Stimulated activated naive CD4-positive, alpha-beta T cell (primary cell): Measurements from ENCODE around the gene DAPK2.

Experiments
- DNase-seq, 6 experiments: peaks; one replicate each; lab custom pipeline; 2025; lab: John Stamatoyannopoulos, UW

DAPK2 gene

DNA sequence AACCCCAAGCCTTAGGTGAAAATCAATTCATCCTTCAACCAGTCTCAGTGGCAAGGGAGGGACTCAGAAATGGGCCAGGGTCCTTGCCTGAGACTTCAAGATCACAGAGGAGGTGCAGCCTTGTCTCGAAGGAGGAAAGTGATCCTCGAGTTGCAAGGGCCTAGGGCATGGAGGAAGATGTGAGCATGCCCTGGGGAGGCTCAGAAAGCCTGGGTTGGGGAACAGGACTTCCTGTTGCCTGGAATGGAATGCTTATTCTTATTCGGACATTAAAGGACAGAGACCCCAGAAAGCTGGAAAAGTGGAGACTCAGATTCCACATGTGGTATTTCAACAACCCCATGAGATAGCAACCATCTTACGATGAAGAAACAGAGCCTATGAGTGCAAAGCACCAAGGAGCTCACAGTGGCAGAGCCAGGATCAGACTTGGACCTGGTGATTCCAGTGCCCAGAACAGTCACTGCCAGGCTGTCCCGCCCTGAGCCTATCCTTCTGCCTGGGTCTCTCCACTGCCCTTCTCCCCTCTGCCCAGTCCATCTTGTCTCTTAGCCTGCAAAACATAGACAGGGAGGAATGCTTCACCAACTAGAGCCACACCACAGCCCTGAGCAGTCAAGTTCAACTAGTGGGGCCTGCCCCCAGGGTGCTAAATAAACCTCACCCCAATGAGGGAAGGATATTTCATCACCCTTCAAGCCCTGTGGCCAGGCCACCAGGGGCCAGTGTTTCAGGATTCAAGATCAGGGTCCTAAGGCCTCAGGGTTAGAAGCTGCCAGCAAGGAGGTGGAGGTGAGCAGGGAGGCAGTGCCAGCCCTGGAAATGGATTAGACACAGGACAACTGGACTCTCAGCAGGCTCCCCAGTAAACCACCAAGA lies 21.9 kb downstream of the DAPK2 start:
- no peak for DNase-seq

DNA sequence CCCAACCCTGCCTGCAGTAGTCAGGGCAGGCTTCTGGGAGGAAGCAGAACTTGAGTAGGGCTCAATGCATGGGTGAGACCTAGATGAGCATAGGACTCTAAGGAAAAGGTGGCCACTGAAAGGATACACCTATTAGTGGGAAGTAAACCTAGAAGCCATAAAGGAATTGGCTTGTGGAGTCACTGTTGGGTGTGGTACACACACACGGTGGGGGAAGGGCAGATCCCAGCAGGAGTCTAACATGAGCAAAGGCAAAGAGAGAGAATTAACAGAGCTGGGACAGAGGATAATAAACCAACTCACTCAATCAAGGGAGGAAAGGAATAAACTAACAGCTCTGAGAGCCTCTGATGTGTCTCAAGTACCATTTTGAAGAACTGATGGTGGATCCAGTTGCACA lies 23.1 kb downstream of the DAPK2 start:
- no peak for DNase-seq

DNA sequence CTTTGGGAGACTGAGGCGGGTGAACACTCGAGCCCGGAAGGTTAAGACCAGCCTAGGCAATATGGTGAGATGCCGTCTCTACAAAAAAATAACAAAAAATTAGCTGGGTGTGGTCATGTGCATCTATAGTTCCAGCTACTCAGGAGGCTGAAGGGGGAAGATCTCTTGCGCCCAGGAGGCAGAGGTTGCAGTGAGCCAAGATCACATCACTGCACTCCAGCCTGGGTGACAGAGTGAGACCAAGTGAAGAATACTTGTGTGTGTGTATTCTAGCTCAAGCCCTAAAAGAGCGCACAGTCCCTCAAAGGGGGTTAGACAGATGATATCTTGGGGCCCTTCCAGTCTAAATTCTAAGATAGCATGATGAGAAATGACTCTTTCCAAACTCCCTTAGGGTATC lies 23.7 kb downstream of the DAPK2 start:
- no peak for DNase-seq

- no peak for DNase-seq
These were observed 26.5 kb downstream of the DAPK2 start for GRCh38 chr15:64019764-64020163.

GRCh38 chr15:64017591-64018163 lies 28.6 kb downstream of the DAPK2 start:
- DNase-seq, result no peak

GRCh38 chr15:64017082-64017588 lies 29.1 kb downstream of the DAPK2 start:
- no peak for DNase-seq

GRCh38 chr15:64016257-64016656 lies 30.0 kb downstream of the DAPK2 start:
- no peak for DNase-seq

DNA sequence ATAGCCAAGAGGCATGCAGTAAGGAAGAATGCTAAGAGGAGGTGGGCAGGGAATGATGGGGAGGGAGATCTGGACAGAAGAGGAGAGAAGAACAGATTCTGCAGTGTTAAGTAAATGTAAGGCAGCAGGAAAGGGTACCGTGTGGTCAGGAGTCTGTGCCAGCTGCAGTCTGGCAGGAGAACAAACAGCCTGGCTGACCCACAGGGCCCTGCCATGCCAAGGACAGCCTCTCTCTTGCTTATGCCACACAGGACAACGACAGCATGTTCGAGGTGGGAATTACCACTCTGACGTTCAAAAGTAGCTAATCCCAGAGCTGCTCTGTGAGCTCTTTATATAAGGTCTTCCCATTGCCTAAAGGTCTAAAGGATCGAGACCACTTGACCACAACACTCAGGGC lies 31.3 kb downstream of the DAPK2 start:
- no peak for DNase-seq

DNA sequence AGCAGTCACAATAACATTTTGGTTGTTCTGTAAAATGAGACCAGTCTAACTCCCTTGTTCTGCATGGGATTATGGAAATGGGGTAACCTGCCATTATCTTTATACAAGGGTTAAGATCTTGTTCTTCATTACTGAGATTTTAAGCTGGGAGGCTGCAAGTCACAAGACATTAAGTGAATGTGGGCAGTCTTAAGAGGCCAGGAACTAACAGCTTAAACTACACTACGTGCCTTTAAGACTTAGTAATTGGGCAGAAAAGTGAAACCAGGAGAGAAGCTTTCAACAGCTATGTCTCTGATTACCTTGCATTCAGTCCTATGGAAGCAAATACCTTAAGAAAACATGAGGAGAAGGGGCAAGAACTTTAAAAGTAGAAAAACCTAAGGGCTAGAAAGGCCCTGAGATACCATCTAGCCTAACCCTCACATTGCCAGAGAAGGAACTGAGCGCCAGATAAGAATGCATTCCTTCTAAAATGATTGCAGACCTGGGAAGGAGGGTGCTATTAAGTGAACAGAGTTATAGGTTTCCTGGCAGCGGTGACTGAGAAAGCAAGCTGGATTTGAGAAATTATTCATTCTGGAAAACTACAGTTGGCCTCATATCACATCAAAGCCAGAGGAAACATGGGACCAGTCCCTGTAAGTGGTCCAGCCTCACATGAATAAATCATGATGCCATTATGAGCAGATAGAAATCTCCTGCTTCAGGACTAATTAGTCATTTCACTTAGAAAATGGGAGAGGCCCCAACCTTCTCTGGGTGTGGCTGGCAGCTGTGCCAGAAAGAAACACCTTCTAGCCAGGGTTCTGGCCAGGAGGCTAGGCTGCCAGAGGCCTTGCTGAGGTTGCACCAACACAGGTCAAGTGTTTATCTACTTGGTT lies 32.9 kb downstream of the DAPK2 start:
- no peak for DNase-seq

DNA sequence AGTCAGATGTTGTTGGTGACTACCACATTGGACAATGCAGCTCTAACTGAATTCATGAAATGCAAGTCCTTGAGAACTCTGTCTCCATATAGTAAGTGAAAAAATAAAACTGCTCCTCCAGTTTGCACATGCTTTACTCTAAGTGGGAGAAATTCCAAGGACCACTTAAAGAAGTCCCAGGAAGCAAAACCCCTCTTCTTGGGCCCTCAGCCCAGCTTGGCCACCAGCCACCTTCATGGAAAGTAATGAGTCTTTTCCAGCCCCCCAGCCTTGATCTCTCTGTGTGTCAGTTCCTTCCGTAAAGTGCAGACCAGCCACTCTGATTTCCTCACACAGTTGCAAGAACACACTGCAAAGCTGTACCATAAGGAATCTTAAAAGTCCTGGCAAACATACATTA lies 34.5 kb downstream of the DAPK2 start:
- DNase-seq, result no peak

GRCh38 chr15:64010719-64011118 lies 35.6 kb downstream of the DAPK2 start:
- DNase-seq, result peak; percentile 63 to 87 (median 76)

DNA sequence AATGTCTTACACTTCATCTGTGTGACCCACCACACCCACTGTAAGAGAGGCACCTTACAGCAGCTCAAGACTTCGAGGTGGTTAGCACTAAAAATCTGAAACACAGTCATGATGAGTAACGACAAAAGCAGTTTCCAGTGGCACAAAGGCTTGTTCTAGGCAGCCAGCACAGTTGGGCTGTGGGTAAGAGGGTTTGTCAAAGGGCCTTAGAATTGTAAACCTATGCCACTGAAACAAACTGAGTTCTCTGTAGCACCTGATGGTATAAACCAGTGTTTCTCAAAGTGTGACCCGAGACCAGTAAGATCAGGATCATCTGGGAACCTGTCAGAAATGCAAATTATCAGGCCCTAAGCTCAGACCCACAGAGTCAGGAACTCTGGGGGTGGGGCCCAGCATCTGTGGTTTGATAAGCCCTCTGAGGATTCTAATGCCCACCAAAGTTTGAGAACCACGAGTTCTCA lies 36.5 kb downstream of the DAPK2 start:
- peak in 3 of 6 experiments; percentile 0 to 29 (median 13) for DNase-seq

DNA sequence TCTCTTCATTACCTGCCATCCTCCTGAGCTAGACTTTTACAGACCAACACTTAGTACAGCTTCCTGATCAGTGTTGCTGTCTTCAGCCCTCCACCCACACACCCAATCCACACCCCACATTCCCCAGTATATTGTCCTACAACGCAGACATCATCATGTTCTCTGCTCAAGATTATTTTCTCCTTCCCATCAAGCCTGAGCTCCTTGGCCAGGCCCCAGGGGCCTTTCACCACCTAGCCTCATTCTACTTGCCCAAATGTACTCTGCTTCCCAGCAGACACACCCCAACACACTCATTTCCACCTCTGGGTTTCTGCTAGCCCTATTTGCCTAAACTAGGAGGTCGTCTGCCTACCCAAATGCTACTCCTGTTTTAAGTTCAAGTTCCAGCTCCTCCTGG lies 37.0 kb downstream of the DAPK2 start:
- no peak for DNase-seq

- no peak for DNase-seq
These were observed 38.1 kb downstream of the DAPK2 start for GRCh38 chr15:64008177-64008576.

DNA sequence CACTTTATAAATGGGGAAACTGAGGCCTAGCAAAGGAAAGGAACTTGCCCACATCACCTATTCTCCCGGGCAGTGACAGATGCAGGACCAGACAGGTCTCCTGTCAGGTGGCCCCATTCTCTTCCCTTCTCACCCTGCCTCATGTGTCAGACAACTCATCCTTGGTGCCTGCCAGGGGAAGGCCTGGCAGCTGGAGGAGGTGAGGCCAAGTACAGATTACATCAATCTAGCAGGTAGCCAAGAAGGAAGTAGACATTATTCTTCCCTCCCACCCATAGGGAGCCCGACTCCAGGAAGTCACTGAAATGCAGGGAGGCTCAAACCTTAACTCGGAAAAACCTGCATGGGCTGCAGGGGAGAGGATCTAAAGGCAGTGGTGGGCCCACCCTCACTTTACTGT lies 39.6 kb downstream of the DAPK2 start:
- no peak for DNase-seq

DNA sequence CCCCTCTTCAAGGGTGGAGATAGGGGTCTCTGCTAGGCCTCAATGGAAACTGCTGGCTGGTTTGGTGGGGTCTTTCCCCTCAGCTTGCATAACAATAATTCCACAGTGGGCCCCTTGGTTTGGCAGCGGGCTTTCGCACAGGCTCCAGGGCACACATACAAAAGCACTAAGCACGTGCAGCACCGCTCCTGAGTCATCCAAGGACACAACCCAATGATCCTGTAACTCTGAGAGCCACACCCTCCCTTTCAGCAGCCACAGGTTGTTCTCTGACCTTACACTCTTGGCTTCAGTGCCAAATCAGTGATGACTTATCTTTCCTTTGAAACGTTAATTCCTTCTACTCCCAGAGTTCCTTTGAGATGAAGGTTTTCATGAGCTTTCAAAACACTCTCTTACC lies 41.7 kb downstream of the DAPK2 start:
- DNase-seq, result no peak

DNA sequence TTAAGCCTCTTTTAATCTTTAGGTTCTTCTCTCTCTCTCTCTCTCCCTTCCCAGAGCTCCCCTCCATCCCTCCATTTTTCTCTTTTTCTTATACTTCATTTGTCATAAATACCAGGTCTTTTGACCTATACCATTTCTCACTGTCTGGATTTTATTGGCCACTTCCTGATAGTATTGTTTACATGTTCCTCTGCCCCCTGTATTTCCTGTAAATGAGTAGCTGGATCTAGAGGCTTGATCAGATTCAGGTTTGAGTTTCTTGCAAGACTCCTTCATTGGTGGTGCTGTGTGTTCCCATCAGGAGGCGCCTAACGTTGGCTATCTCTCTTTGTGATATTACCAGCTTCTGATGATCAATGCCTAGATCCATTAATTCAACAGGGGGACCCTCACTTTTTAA lies 42.2 kb downstream of the DAPK2 start:
- no peak for DNase-seq

DNA sequence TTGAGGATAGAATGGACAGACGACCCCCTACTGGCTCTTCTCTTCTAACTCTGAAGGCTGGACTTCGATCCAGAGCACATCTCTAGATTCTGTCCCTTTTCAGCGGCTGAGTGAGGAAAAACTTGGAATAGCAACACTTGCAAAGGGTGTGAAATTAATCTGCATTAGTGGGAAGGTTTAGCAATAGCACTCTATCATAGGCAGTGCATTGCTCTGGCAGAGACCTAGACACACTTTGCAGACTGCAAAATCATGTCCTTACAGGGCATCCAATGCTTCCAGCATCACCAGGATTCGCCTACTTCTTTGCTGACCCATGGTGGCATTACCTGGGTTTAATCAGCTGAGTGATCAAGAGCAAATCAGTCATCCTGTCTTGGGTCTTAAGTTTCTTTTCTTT lies 43.1 kb downstream of the DAPK2 start:
- no peak for DNase-seq

DNA sequence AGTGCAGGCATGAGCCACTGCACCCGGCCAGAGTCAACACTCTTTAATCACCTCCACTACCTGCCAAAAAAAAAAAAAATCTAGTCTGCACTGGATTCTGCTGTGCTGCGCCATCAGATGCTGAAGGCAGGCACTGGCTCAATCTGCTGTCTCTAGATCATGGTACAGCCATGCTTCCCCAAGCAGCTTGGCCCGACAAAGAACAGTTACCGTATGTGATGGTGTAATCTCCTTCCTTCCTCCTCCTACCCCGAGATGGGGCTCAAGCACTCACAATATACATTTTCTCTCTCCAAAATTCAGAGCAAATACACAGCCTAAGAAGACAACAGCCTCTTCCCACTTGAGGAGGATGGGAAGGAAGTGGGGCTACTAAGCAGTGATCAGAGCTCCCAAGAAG lies 45.1 kb downstream of the DAPK2 start:
- DNase-seq, result no peak

GRCh38 chr15:64000183-64000951 lies 45.9 kb downstream of the DAPK2 start:
- no peak for DNase-seq

DNA sequence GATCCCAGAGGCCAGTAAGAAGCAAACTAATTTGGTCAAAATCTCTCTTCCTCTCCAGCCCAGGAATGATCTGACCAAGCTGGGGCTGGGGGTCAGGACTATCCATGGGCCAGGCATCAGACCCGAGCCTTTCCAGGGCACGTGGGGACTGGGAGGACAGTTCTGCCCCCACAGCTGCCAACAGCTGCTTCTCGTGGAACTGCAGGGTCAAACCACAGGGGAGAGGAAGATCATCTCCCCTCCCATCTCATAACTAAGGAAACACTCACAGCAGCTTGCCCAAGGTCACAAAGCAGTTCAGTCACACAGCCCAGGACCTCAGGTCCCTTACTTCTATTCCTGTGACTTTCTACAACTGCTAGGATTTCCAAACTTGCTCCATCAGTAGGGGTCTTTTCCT lies 47.1 kb downstream of the DAPK2 start:
- no peak for DNase-seq

DNA sequence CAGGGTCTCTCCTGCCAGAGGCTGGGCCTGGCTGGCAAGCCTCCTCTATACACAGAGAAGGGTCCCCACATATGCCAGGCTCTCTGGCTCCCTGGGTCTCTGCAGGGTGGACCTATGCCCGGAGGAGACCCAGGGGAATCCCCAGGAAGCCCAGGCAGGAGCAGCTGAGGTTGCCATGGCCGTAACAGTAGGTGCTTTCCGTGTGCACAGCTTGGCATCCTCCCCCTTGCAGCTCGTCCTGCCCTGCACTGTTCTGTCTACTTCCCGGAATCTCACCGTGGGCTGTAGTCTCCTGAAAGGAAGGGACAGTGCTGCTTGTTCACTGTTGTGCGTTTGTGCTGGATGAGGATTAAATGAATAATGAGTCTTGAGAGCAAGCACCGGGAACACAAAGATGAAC lies 47.8 kb downstream of the DAPK2 start:
- DNase-seq, result no peak
